ENCODE measurements around the gene WWC2.

GRCh38 chr4:183284258-183284785, 185.3 kb downstream of the WWC2 start:
- no peak for TF ChIP-seq CTCF (conservative IDR thresholded peaks at IDR 0.05)
- no peak for TF ChIP-seq ZFX (IDR thresholded peaks at IDR 0.05)

Data from C4-2B (cell line).